ENCODE results near the gene COMMD8. TPM values are rescaled to one million over a fixed set of nuclear protein-coding genes. Genes with fewer than 3 reads are reported as not detected.

COMMD8 gene
- total RNA-seq, 1 donor from 2014 or later = 14.0 TPM

- no peak for DNase-seq (ENCODE audit: low read depth, low spot score)
- H3K4me3 Mint-ChIP-seq = no peak overlapping the region
- no peaks in the 10 kb centered on the region for H3K36me3 Mint-ChIP-seq (ENCODE audit: low read depth)
- H3K9me3 Mint-ChIP-seq = no peaks in the 10 kb centered on the region
- TF ChIP-seq CTCF (conservative IDR thresholded peaks at IDR 0.05) = no peak
- no peaks in the 10 kb centered on the region for H3K27me3 Mint-ChIP-seq (ENCODE audit: low read depth)
- peaks cover 8% of the 10 kb centered on the region for H3K4me1 Mint-ChIP-seq
- H3K27ac Mint-ChIP-seq (ENCODE audit: unreplicated experiment) = no peak overlapping the region
Observed at GRCh38 chr4:47418147-47418546, 45.4 kb downstream of the COMMD8 start.

GRCh38 chr4:47415719-47416118 lies 47.8 kb downstream of the COMMD8 start:
- Mint-ChIP-seq H3K9me3 (no peaks in the 10 kb centered on the region), H3K27me3 (ENCODE audit: low read depth) (no peaks in the 10 kb centered on the region)

GRCh38 chr4:47413521-47413920 lies 50.0 kb downstream of the COMMD8 start:
- H3K4me1 Mint-ChIP-seq = peaks cover 8% of the 10 kb centered on the region
- TF ChIP-seq CTCF (conservative IDR thresholded peaks at IDR 0.05) = no peak
- no peaks in the 10 kb centered on the region for H3K27me3 Mint-ChIP-seq (ENCODE audit: low read depth)
- no peaks in the 10 kb centered on the region for H3K9me3 Mint-ChIP-seq
- no peaks in the 10 kb centered on the region for H3K36me3 Mint-ChIP-seq (ENCODE audit: low read depth)
- H3K27ac Mint-ChIP-seq (ENCODE audit: unreplicated experiment) = no peak overlapping the region
- no peak overlapping the region for H3K4me3 Mint-ChIP-seq
- no peak for DNase-seq (ENCODE audit: low read depth, low spot score)

More at GRCh38 chr4:47415719-47416118, 47.8 kb downstream of the COMMD8 start:
- Mint-ChIP-seq H3K36me3 (ENCODE audit: low read depth) (no peaks in the 10 kb centered on the region), H3K27ac (ENCODE audit: unreplicated experiment) (no peak overlapping the region), H3K4me1 (peaks cover 8% of the 10 kb centered on the region), H3K4me3 (no peak overlapping the region)
- no peak for TF ChIP-seq CTCF (conservative IDR thresholded peaks at IDR 0.05)
- no peak for DNase-seq (ENCODE audit: low read depth, low spot score)

GRCh38 chr4:47410271-47410670 lies 53.2 kb downstream of the COMMD8 start:
- Mint-ChIP-seq H3K27ac (ENCODE audit: unreplicated experiment) (no peak overlapping the region), H3K9me3 (no peaks in the 10 kb centered on the region), H3K27me3 (ENCODE audit: low read depth) (no peaks in the 10 kb centered on the region), H3K4me3 (no peak overlapping the region), H3K36me3 (ENCODE audit: low read depth) (no peaks in the 10 kb centered on the region), H3K4me1 (peaks cover 8% of the 10 kb centered on the region)
- TF ChIP-seq CTCF (conservative IDR thresholded peaks at IDR 0.05) = no peak
- no peak for DNase-seq (ENCODE audit: low read depth, low spot score)

- Mint-ChIP-seq H3K36me3 (ENCODE audit: low read depth) (no peaks in the 10 kb centered on the region), H3K27ac (ENCODE audit: unreplicated experiment) (no peak overlapping the region), H3K4me3 (no peak overlapping the region), H3K9me3 (no peaks in the 10 kb centered on the region), H3K4me1 (no peaks in the 10 kb centered on the region), H3K27me3 (ENCODE audit: low read depth) (no peaks in the 10 kb centered on the region)
- TF ChIP-seq CTCF (conservative IDR thresholded peaks at IDR 0.05) = no peak
- DNase-seq (ENCODE audit: low read depth, low spot score) = no peak
Observed at GRCh38 chr4:47406408-47406807, 57.1 kb downstream of the COMMD8 start.

Other genes with a start within 250 kb of the COMMD8 start
- 7.9 and 9.0 TPM in 2 replicates for gene ATP10D, start 21.6 kb upstream of the COMMD8 start, total RNA-seq